GM18519 (cell line): ENCODE measurements around the gene SIX4.

Experiments
- ATAC-seq: cut with Tn5 transposase; IDR thresholded peaks from one replicate; pipeline ENCODE4 v1.9.1; 2021; ENCODE audit warnings: mild to moderate bottlenecking, moderate library complexity; ENCODE audit not compliant: unreplicated experiment, low FRiP score

The SIX4 gene

GRCh38 chr14:60722357-60723115 lies 1.6 kb downstream of the SIX4 start:
- no peak for ATAC-seq

- ATAC-seq: no peak
Measured at GRCh38 chr14:60722107-60722356, 2.1 kb downstream of the SIX4 start.

DNA sequence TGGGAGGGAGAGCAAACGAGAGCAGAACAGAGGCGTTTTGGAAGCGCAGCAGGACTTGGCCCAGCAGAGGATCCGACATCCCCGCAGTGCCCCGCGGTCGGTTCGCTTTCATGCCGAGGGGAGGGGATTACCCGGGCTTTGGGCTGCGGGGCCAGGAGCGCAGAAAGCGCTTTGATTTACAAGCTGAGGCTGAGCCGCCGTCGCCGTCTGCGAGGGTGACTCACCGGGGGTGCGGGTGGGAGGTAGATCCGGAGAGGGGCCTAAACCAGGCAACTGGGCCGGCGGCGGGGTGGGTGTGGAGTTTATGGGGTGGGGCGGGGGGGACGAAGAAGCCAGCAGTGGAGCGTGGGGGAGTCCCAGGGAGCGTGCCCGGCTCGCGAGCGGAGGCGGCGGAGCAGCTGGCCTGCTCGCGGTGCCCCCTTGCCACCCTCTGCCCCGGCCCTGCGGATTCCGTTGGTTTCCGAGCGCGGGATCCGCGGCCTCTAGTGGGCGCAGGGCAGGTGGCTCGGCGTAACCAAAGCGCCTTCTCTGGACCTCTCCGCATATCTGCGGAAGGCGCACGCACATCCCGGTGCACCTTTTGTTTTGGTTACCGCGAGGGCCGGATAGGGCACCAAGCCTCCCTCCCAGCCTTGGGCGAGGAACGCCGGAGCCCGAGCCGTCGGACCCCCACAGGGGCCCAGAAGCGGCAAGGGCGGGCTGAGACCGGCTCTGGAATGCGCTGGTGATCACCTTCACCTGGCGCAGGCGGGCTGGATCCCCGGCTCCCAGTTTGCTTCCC lies 2.6 kb downstream of the SIX4 start:
- ATAC-seq: no peak

DNA sequence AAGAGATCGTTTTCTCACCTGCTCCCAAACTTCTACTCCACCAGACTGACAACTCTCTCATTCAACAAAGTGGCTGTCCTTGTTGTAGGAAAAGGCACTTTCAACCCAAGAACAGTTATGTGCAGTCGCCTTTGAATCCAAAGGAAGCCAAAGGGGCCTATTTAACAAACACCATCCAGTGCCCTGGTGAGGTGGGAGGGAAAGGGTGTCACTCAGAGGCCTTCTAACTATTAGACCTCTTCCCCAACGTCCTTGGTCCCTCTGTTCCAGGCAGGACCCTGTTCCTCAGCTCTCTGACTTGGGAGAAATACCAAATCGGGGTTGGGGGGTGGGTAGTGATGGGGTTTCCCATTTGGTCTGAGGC lies 3.2 kb downstream of the SIX4 start:
- no peak for ATAC-seq

GRCh38 chr14:60720391-60720790 lies 3.8 kb downstream of the SIX4 start:
- ATAC-seq: no peak

- ATAC-seq: no peak
Measured at GRCh38 chr14:60713513-60713912, 10.6 kb downstream of the SIX4 start.

- no peak for ATAC-seq
Measured at GRCh38 chr14:60710494-60710893, 13.7 kb downstream of the SIX4 start.

GRCh38 chr14:60707858-60708257 lies 16.3 kb downstream of the SIX4 start:
- ATAC-seq: no peak

DNA sequence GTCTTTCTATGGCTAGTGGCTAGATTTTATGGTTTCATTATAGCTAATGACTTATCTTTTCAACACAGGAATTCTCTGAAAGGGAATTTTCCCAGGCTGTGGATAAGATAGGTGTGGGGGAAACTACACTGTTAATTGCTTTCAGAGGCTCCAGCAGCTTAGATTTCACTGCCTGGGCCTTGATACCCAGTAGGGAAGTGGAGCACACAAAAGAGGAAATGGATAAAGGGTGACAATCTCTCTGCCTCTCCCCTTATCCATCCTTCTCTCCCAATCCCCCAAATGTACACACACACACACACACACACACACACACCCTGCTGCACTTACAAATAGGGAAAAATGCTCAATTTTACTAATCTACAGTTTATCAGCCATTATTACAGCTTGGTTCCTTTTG lies 19.1 kb downstream of the SIX4 start:
- ATAC-seq: no peak

- no peak for ATAC-seq
Measured at GRCh38 chr14:60700598-60700997, 23.6 kb downstream of the SIX4 start.

GRCh38 chr14:60695327-60695726 lies 28.8 kb downstream of the SIX4 start:
- no peak for ATAC-seq

- ATAC-seq: no peak
Measured at GRCh38 chr14:60691383-60692113, 32.6 kb downstream of the SIX4 start.

DNA sequence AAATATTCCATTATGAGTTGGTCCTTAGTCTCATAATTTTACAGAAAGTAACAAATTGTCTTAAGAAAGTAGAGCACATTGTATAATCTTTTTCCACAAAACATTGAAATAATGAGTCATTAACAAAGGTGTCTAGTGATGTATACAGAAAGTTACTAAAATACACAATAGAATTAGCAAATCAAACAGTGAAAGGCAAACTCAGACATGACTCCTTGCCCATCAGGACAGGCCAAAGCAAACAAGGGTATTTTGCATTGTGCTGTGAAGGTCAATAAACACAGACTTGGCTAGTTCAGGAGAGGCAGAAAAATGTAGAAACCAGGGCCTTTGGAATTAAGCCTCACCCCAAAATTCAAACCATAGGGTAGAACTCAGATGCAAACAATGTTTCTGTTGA lies 37.3 kb downstream of the SIX4 start:
- no peak for ATAC-seq

DNA sequence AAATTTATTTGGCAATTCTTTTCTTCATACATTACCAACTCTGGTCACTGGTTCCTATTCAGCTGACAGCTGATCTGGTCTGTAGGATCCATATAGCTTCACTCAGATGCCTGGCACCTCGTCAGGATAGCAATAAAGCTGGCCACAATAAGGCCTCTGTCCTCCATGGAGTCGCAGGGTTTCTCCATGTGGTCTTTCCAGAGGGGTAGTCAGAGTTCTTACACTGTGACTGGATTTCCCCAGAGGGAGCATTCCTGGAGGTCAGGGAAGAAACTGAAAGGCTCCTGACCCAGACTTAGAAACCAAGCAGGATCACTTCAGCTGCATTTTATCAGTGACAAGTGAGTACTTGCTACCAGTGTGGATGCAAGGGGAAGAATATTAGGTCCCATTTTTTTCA lies 39.9 kb downstream of the SIX4 start:
- ATAC-seq: no peak

- ATAC-seq: no peak
Measured at GRCh38 chr14:60681271-60681670, 42.9 kb downstream of the SIX4 start.

DNA sequence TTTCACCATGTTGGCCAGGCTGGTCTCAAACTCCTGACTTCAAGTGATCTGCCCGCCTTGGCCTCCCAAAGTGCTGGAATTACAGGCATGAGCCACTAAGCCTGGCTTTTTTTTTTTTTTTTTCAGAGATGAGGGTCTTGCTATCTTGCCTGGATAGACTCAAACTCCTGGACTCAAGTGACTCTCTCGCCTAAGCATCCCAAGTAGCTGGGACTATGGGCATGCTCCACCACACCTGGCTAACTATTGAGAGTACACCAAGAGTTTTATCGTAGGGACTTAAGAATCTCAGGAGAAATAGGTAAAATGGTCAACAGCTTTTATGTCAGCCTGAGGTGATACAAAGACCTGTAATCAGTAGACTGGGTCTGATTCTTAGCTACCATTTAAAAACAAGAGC lies 43.6 kb downstream of the SIX4 start:
- ATAC-seq: no peak

GRCh38 chr14:60679566-60680258 lies 44.4 kb downstream of the SIX4 start:
- ATAC-seq: no peak

DNA sequence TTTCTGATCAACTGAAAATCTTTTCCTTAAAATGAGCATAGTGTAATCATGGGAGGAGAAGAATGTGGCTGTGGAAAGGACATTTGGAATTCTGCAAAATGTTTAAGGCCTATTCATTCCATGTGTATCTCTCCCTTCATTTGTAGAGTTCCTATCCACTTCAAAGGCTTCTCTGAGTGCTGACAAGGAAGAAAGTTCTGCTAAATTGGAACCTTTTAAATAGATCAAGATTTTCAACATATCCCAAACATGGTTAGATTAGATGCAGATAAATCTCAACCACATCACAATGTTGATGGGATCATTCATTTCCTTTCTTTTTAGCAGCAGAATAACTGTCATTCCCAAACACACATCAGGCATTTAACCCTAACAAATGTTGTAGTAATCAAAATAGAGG lies 46.5 kb downstream of the SIX4 start:
- no peak for ATAC-seq

DNA sequence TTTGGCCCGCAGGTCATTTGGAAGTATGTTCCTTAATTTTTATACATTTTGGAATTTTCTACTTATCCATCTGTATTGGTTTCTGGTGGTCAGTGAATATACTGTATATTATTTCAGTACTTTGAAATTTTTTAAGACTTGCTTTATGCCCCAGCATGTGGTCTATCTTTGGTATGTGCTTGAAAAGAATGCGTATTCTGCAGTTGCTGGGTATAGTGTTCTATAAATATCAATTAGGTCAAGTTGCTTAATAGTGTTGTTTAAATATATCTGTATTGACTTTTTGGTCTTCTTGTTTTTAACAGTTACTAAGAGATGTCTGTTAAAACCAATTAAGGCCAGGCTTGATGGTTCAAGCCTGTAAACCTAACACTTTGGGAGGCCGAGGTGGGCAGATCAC lies 53.2 kb downstream of the SIX4 start:
- ATAC-seq: no peak

DNA sequence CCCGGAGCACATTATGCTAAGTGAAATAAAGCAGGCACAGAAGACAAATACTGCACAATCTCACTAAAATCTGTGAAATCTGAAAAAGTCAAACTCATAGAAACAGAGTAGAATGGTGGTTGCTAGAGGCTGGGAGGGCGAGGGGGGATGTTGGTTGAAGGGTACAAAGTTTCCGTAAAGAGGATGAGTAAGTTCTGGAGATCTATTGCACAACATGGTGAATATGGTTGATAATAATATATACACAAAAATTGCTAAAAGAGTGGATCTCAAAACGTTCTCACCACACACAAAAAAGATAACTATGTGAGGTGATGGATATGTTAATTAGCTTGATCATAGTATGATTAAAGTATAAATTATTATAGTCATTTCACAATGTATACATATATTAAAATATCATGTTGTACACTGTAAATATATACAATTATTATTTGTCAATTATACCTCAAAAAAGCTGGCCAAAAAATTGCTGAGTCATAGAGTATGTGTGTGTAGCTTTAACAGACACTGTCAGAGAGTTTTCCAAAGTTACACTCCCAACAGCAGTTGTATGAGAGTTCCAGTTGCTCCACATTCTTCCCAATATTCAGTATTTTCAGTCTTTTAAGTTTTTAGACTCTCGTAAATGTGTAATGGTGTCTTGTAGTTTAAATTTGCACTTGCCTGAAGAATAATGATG lies 55.6 kb downstream of the SIX4 start:
- ATAC-seq: no peak

- no peak for ATAC-seq
Measured at GRCh38 chr14:60665177-60665550, 59.0 kb downstream of the SIX4 start.
